ENCODE results near the gene RHCE. TPM values are rescaled to one million over a fixed set of nuclear protein-coding genes. Genes with fewer than 3 reads are reported as not detected.
"Not testable (repeated sequence)": the region's sequence is repeated elsewhere in the genome, so short reads cannot be mapped to it uniquely, and the experiment has no call there.

The RHCE gene
- polyA plus RNA-seq (2011; rRNA removed), result 0.49 and 0.59 TPM in 2 replicates
- 0.57 and 0.66 TPM in 2 replicates for polyA minus RNA-seq (2011; rRNA and poly(A)+ RNA removed)

- H3K36me3 ChIP-seq (ENCODE audit: control insufficient read depth, insufficient read depth, low read length); CTCF ChIA-PET; DNase-seq (ENCODE audit: low read depth); POLR2A ChIA-PET; H3K27me3 ChIP-seq (ENCODE audit: control insufficient read depth, insufficient read depth, low read length); H3K4me3 ChIP-seq (ENCODE audit: low read depth, low read length): not testable (repeated sequence)
Measured at GRCh38 chr1:25420715-25421114, at the start of gene RHCE. Gene RHCE, minus strand, starts transcription at chr1:25420825. Its CDS starts 39 bp downstream, at chr1:25420786.

GRCh38 chr1:25469177-25469576, 48.6 kb upstream of the RHCE start:
- Histone ChIP-seq H3K4me3 (ENCODE audit: low read depth, low read length) (no peak overlapping the region), H3K27me3 (ENCODE audit: control insufficient read depth, insufficient read depth, low read length) (no peaks in the 10 kb centered on the region), H3K36me3 (ENCODE audit: control insufficient read depth, insufficient read depth, low read length) (no peaks in the 10 kb centered on the region)
- ChIA-PET CTCF (interaction anchor here (0.5 to 2.1 kb wide), 4 partner anchors 9 to 813 kb away, joined by 3 to 5 read pairs (median 3); no protein-coding TSS in a partner anchor), POLR2A (no interaction called here)
- DNase-seq (ENCODE audit: low read depth), result no peak
- TF ChIP-seq CTCF (IDR thresholded peaks at IDR 0.05; ENCODE audit: insufficient read depth, low read depth, low read length), result no peak

GRCh38 chr1:25468033-25468432, 47.4 kb upstream of the RHCE start:
- CTCF ChIA-PET, result interaction anchor here (1.0 to 1.6 kb wide), 2 partner anchors 8 to 19 kb away, joined by 3 to 5 read pairs; no protein-coding TSS in a partner anchor

GRCh38 chr1:25467616-25468015, 47.0 kb upstream of the RHCE start:
- no peak for TF ChIP-seq CTCF (IDR thresholded peaks at IDR 0.05; ENCODE audit: insufficient read depth, low read depth, low read length)
- Histone ChIP-seq H3K36me3 (ENCODE audit: control insufficient read depth, insufficient read depth, low read length) (no peaks in the 10 kb centered on the region; the same call in 1 of the 2 replicates), H3K4me3 (ENCODE audit: low read depth, low read length) (no peak overlapping the region), H3K27me3 (ENCODE audit: control insufficient read depth, insufficient read depth, low read length) (no peaks in the 10 kb centered on the region)
- ChIA-PET POLR2A (no interaction called here), CTCF (interaction anchor here (1.0 to 1.6 kb wide), 2 partner anchors 7 to 20 kb away, joined by 3 to 5 read pairs; no protein-coding TSS in a partner anchor)
- DNase-seq (ENCODE audit: low read depth), result no peak

More at GRCh38 chr1:25468033-25468432, 47.4 kb upstream of the RHCE start:
- TF ChIP-seq CTCF (IDR thresholded peaks at IDR 0.05; ENCODE audit: insufficient read depth, low read depth, low read length), result no peak
- POLR2A ChIA-PET, result no interaction called here
- no peak for DNase-seq (ENCODE audit: low read depth)
- no peak overlapping the region for H3K4me3 ChIP-seq (ENCODE audit: low read depth, low read length)
- H3K27me3 ChIP-seq (ENCODE audit: control insufficient read depth, insufficient read depth, low read length), result no peaks in the 10 kb centered on the region
- H3K36me3 ChIP-seq (ENCODE audit: control insufficient read depth, insufficient read depth, low read length), result no peaks in the 10 kb centered on the region

- ChIA-PET POLR2A (no interaction called here), CTCF (interaction anchor here (1.0 kb wide), 1 partner anchor 20 kb away, joined by 5 read pairs; no protein-coding TSS in a partner anchor)
- Histone ChIP-seq H3K36me3 (ENCODE audit: control insufficient read depth, insufficient read depth, low read length) (no peaks in the 10 kb centered on the region; the same call in 1 of the 2 replicates), H3K27me3 (ENCODE audit: control insufficient read depth, insufficient read depth, low read length) (no peaks in the 10 kb centered on the region), H3K4me3 (ENCODE audit: low read depth, low read length) (no peak overlapping the region)
- DNase-seq (ENCODE audit: low read depth), result no peak
- no peak for TF ChIP-seq CTCF (IDR thresholded peaks at IDR 0.05; ENCODE audit: insufficient read depth, low read depth, low read length)
Measured at GRCh38 chr1:25467193-25467592, 46.6 kb upstream of the RHCE start.

- CTCF ChIA-PET, result interaction anchor here (0.9 to 1.5 kb wide), 2 partner anchors 12 to 25 kb away, joined by 3 to 4 read pairs; no protein-coding TSS in a partner anchor
- H3K4me3 ChIP-seq (ENCODE audit: low read depth, low read length), result no peak overlapping the region
- TF ChIP-seq CTCF (IDR thresholded peaks at IDR 0.05; ENCODE audit: insufficient read depth, low read depth, low read length), result no peak
- POLR2A ChIA-PET, result no interaction called here
- peaks cover 2% of the 10 kb centered on the region for H3K36me3 ChIP-seq (ENCODE audit: control insufficient read depth, insufficient read depth, low read length)
- H3K27me3 ChIP-seq (ENCODE audit: control insufficient read depth, insufficient read depth, low read length), result no peaks in the 10 kb centered on the region
- DNase-seq (ENCODE audit: low read depth), result no peak
Measured at GRCh38 chr1:25462732-25463131, 42.1 kb upstream of the RHCE start.
